Neuronal stem cell (in vitro differentiated cells): ENCODE measurements around the gene ATP5F1E.

Source experiments
- DNase-seq: peaks from one replicate; pipeline ENCODE4 v3.0.0-alpha.2; 2013; ENCODE audit warnings: low spot score
- H2AFZ ChIP-seq: one replicate; pipeline ENCODE4 v1.6.1; 2013; ENCODE audit warnings: mild to moderate bottlenecking, low read length, inconsistent platforms
- H2AK5ac ChIP-seq: 2 replicates; pipeline ENCODE4 v1.6.1; 2013; ENCODE audit warnings: low read depth, mild to moderate bottlenecking, inconsistent platforms, low read length, moderate library complexity, mixed read lengths
- H2BK120ac ChIP-seq: 2 replicates; pipeline ENCODE4 v1.6.1; 2013; ENCODE audit warnings: low read depth, mild to moderate bottlenecking, inconsistent platforms, low read length, moderate library complexity, mixed read lengths
- H2BK12ac ChIP-seq: one replicate; pipeline ENCODE4 v1.6.1; 2013; ENCODE audit warnings: low read length, inconsistent platforms
- H2BK15ac ChIP-seq: 2 replicates; pipeline ENCODE4 v1.6.1; 2013; ENCODE audit warnings: mild to moderate bottlenecking, low read length, inconsistent platforms, mixed read lengths
- H2BK5ac ChIP-seq: one replicate; pipeline ENCODE4 v1.6.1; 2013; ENCODE audit warnings: inconsistent platforms, mild to moderate bottlenecking, low read length, moderate library complexity
- H3K14ac ChIP-seq: one replicate; pipeline ENCODE4 v1.6.1; 2013; ENCODE audit warnings: low read length, inconsistent platforms
- H3K18ac ChIP-seq: 2 replicates; pipeline ENCODE4 v1.6.1; 2013; ENCODE audit warnings: low read length, inconsistent platforms
- H3K23ac ChIP-seq: 2 replicates; pipeline ENCODE4 v1.6.1; 2013; ENCODE audit warnings: low read depth, mild to moderate bottlenecking, mixed read lengths, low read length, inconsistent platforms; ENCODE audit not compliant: poor library complexity
- H3K27ac ChIP-seq: replicated peaks from 3 replicates; pipeline ENCODE4 v1.5.1; 2013; ENCODE audit warnings: low read length, inconsistent platforms
- H3K27me3 ChIP-seq, 3 experiments: 2 replicates each; pipeline ENCODE4 v1.6.1; 2013; ENCODE audit warnings: low read length in 3 of 3, mild to moderate bottlenecking in 2 of 3, inconsistent platforms in 1 of 3, low read depth in 1 of 3, mixed read lengths in 1 of 3, moderate library complexity in 1 of 3; ENCODE audit not compliant: control insufficient read depth in 3 of 3, insufficient read depth in 3 of 3
- H3K36me3 ChIP-seq, 2 donors: replicated peaks in 1 of 2; 2 replicates each; pipeline ENCODE4 v1.6.1; 2013; ENCODE audit warnings: low read length in 2 of 2; ENCODE audit not compliant: control insufficient read depth in 2 of 2, insufficient read depth in 2 of 2
- H3K4ac ChIP-seq: 2 replicates; pipeline ENCODE4 v1.6.1; 2013; ENCODE audit warnings: inconsistent platforms, mild to moderate bottlenecking, low read length, moderate library complexity
- H3K4me1 ChIP-seq, 2 donors: 1 replicate in 1 of 2; 2 replicates in 1 of 2; pipeline ENCODE4 v1.6.1; 2013; ENCODE audit warnings: low read length in 2 of 2, low read depth in 1 of 2; ENCODE audit not compliant: control insufficient read depth in 2 of 2, insufficient read depth in 1 of 2
- H3K4me2 ChIP-seq: one replicate; pipeline ENCODE4 v1.6.1; 2013; ENCODE audit warnings: mild to moderate bottlenecking, low read length, inconsistent platforms; ENCODE audit not compliant: insufficient read depth, poor library complexity, severe bottlenecking
- H3K4me3 ChIP-seq, 2 donors: 2 replicates each; pipeline ENCODE4 v1.5.1; 2013; ENCODE audit warnings: low read length in 2 of 2, mild to moderate bottlenecking in 2 of 2, inconsistent platforms in 1 of 2, moderate library complexity in 1 of 2
- H3K79me1 ChIP-seq: one replicate; pipeline ENCODE4 v1.6.1; 2013; ENCODE audit warnings: low read depth, mild to moderate bottlenecking, inconsistent platforms, low read length, moderate library complexity
- H3K9ac ChIP-seq: one replicate; pipeline ENCODE4 v1.6.1; 2013; ENCODE audit warnings: mild to moderate bottlenecking, low read depth, low read length, inconsistent platforms; ENCODE audit not compliant: poor library complexity
- H3K9me3 ChIP-seq, 2 donors: replicated peaks in 1 of 2; 2 replicates each; pipeline versions ENCODE3 to v1.6.1; 2013; ENCODE audit warnings: low read length in 2 of 2, mild to moderate bottlenecking in 2 of 2, inconsistent platforms in 1 of 2, low read depth in 1 of 2, mixed read lengths in 1 of 2, moderate library complexity in 1 of 2; ENCODE audit not compliant: control insufficient read depth in 2 of 2, insufficient read depth in 1 of 2
- H4K8ac ChIP-seq: one replicate; pipeline ENCODE4 v1.6.1; 2013; ENCODE audit warnings: low read depth, mild to moderate bottlenecking, inconsistent platforms, low read length, moderate library complexity
- H4K91ac ChIP-seq: one replicate; pipeline ENCODE4 v1.6.1; 2013; ENCODE audit warnings: low read length, low read depth, mild to moderate bottlenecking, inconsistent platforms; ENCODE audit not compliant: poor library complexity
- WGBS, 2 donors: extraction: QIAGEN DNeasy Blood & Tissue Kit; methylation state at CpG; one replicate each; pipeline ENCODE4 v1.1.7; 2013; ENCODE audit warnings: missing lambda C conversion rate in 2 of 2, mixed read lengths in 1 of 2; ENCODE audit not compliant: insufficient read length in 2 of 2, insufficient replicate concordance in 1 of 2; ENCODE audit errors: extremely low coverage in 2 of 2; 5-methylcytosine and 5-hydroxymethylcytosine counted together

The ATP5F1E gene

DNA sequence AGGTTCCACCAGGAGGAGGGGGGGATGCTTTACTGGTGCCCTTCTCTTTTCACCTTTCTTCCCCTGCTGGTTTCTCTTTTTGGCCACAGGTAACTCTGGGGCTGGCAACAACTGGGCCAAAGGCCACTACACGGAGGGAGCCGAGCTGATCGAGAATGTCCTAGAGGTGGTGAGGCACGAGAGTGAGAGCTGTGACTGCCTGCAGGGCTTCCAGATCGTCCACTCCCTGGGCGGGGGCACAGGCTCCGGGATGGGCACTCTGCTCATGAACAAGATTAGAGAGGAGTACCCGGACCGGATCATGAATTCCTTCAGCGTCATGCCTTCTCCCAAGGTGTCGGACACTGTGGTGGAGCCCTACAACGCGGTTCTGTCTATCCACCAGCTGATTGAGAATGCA, 8.5 kb downstream of the ATP5F1E start:
- no peak overlapping the region for H2AFZ ChIP-seq
- no peak overlapping the region for H3K4me2 ChIP-seq
- peaks cover 0 to 30% of the 10 kb centered on the region in 2 donors for H3K4me1 ChIP-seq
- no peak overlapping the region for H3K23ac ChIP-seq
- no peak overlapping the region for H3K4me3 ChIP-seq
- no peaks in the 10 kb centered on the region for H3K9me3 ChIP-seq
- H3K79me1 ChIP-seq: peaks cover 6% of the 10 kb centered on the region
- H3K27ac ChIP-seq: no peak overlapping the region
- DNase-seq: no peak
- peaks cover 22 to 62% of the 10 kb centered on the region in 2 donors for H3K36me3 ChIP-seq
- H2BK12ac ChIP-seq: no peak overlapping the region
- no peak overlapping the region for H2BK15ac ChIP-seq
- H3K18ac ChIP-seq: no peak overlapping the region
- no peak overlapping the region for H2BK120ac ChIP-seq
- no peak overlapping the region for H3K14ac ChIP-seq
- H3K27me3 ChIP-seq: no peaks in the 10 kb centered on the region
- no peak overlapping the region for H3K4ac ChIP-seq
- H4K91ac ChIP-seq: no peak overlapping the region
- H2BK5ac ChIP-seq: no peak overlapping the region
- no peak overlapping the region for H2AK5ac ChIP-seq
- no peak overlapping the region for H4K8ac ChIP-seq
- H3K9ac ChIP-seq: no peak overlapping the region
- no CpG with 5 or more reads among the region's 13 CpGs for WGBS, 2 donors

DNA sequence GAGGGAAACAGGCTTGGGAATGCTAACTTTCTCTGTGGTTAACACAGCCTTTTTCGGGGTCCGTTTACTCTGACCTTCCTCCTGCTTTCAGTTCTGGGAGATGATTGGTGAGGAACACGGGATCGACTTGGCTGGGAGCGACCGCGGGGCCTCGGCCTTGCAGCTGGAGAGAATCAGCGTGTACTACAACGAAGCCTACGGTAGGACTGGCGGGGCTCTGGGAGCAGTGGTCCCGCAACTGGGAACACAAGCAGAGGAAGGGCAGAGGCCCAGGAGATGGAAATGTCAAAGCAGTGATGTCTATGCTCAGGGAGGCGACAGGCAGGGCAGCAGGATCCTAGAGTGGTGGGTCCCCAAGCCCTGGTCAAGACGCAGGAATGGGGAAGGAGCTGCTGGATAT, 9.4 kb downstream of the ATP5F1E start:
- H3K27me3 ChIP-seq: no peaks in the 10 kb centered on the region
- no peak overlapping the region for H4K8ac ChIP-seq
- H2BK120ac ChIP-seq: no peak overlapping the region
- H3K14ac ChIP-seq: no peak overlapping the region
- no peaks in the 10 kb centered on the region for H3K9me3 ChIP-seq
- H3K36me3 ChIP-seq: peaks cover 22 to 54% of the 10 kb centered on the region in 2 donors
- no peak overlapping the region for H3K27ac ChIP-seq
- no peak overlapping the region for H2BK5ac ChIP-seq
- H2AFZ ChIP-seq: no peak overlapping the region
- no peak overlapping the region for H3K9ac ChIP-seq
- no peak overlapping the region for H3K4me3 ChIP-seq
- H3K18ac ChIP-seq: no peak overlapping the region
- no peak overlapping the region for H2AK5ac ChIP-seq
- no peak overlapping the region for H3K23ac ChIP-seq
- DNase-seq: no peak
- H3K4me1 ChIP-seq: peaks cover 0 to 21% of the 10 kb centered on the region in 2 donors
- H4K91ac ChIP-seq: no peak overlapping the region
- no peak overlapping the region for H2BK15ac ChIP-seq
- H3K79me1 ChIP-seq: peaks cover 6% of the 10 kb centered on the region
- no CpG with 5 or more reads among the region's 15 CpGs for WGBS, 2 donors
- H3K4ac ChIP-seq: no peak overlapping the region
- H2BK12ac ChIP-seq: no peak overlapping the region
- H3K4me2 ChIP-seq: no peak overlapping the region

DNA sequence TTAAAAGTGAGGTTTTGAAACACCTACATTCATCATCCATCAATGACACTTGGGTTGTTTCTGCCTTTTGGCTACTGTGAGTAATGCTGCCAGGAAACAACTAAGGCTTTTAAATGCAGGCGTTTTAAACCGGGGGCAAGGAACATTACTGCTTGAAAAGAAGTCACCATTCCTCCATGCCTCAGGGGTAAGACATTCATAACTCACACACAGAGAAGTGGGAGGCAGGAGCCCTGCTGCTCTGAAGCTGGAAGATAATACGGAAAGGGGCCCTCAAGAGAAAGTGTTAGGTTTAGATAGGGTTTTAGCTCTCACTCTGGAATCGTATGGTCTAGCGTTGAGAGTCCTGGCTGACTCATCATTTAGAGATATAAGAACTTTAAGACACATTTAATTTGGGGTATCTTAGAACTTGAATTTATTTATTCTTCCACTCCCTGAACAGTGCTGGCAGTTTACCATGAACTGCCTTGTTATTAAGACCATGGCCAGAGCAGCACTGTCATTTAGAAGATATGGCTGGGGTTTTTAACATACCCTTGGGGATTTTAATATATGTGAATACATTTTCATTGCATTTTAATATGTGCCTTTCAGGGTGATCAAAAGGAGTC, 11.1 kb downstream of the ATP5F1E start:
- no peaks in the 10 kb centered on the region for H3K27me3 ChIP-seq
- no peak overlapping the region for H3K23ac ChIP-seq
- H3K4ac ChIP-seq: no peak overlapping the region
- H2AFZ ChIP-seq: no peak overlapping the region
- H3K9ac ChIP-seq: no peak overlapping the region
- H3K4me3 ChIP-seq: no peak overlapping the region
- no peak overlapping the region for H3K14ac ChIP-seq
- H3K36me3 ChIP-seq: peaks cover 16 to 37% of the 10 kb centered on the region in 2 donors
- H3K9me3 ChIP-seq: no peaks in the 10 kb centered on the region
- no peak overlapping the region for H4K8ac ChIP-seq
- H3K27ac ChIP-seq: no peak overlapping the region
- no peak overlapping the region for H3K4me2 ChIP-seq
- no peak overlapping the region for H3K18ac ChIP-seq
- peaks cover 6% of the 10 kb centered on the region for H3K79me1 ChIP-seq
- no peak overlapping the region for H2BK15ac ChIP-seq
- H2BK5ac ChIP-seq: no peak overlapping the region
- H2BK120ac ChIP-seq: no peak overlapping the region
- H4K91ac ChIP-seq: no peak overlapping the region
- no CpG with 5 or more reads among the region's 5 CpGs for WGBS, 2 donors
- no peak for DNase-seq
- peaks cover 0 to 10% of the 10 kb centered on the region in 2 donors for H3K4me1 ChIP-seq
- no peak overlapping the region for H2BK12ac ChIP-seq
- H2AK5ac ChIP-seq: no peak overlapping the region

DNA sequence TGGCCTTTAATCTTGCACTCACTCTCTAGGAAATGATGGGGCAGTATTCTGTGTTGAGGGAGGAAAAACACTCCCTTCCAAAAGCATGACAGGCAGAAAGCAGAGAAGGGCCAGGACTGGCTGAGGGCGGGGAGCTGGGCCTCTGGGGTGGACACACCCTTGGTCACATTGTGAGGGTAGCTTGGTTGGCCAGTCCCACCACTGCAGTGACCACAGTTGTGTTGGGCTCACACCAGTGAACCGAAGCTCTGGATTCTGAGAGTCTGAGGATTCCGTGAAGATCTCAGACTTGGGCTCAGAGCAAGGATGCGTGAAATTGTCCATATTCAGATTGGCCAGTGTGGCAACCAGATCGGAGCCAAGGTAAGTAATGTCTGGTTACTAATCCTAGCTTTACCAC, 12.9 kb downstream of the ATP5F1E start, which contains the start of gene TUBB1:
TUBB1 (plus strand) TSS at position 213 of the 400 bp plus-strand sequence; CDS start at position 307, 94 bp downstream.
- WGBS, 2 donors: no CpG with 5 or more reads among the region's 5 CpGs
- H3K4ac ChIP-seq: no peak within 1 kb of the TSS

More for the DNA sequence above, 12.9 kb downstream of the ATP5F1E start, which contains the start of gene TUBB1:
- no peak within 1 kb of the TSS for H3K4me3 ChIP-seq
- H3K79me1 ChIP-seq: peaks cover 6% of the 10 kb centered on the region
- H3K36me3 ChIP-seq: peaks cover 9 to 21% of the 10 kb centered on the region in 2 donors
- H4K91ac ChIP-seq: no peak within 1 kb of the TSS
- no peak within 1 kb of the TSS for H2AFZ ChIP-seq
- peak within 1 kb of the TSS; percentile 56 for H3K9ac ChIP-seq
- no peak within 1 kb of the TSS for H2BK12ac ChIP-seq
- H3K4me2 ChIP-seq: no peak within 1 kb of the TSS
- H2BK5ac ChIP-seq: no peak within 1 kb of the TSS
- no peak within 1 kb of the TSS for H2BK15ac ChIP-seq
- H2AK5ac ChIP-seq: peak within 1 kb of the TSS; percentile 77
- H3K23ac ChIP-seq: peak within 1 kb of the TSS; percentile 25
- no peaks in the 10 kb centered on the region for H3K9me3 ChIP-seq
- H3K27me3 ChIP-seq: no peaks in the 10 kb centered on the region
- H3K27ac ChIP-seq: no peak within 1 kb of the TSS
- DNase-seq: no peak
- H2BK120ac ChIP-seq: peak within 1 kb of the TSS; percentile 30
- no peak within 1 kb of the TSS for H3K18ac ChIP-seq
- H3K4me1 ChIP-seq: no peaks in the 10 kb centered on the region
- no peak within 1 kb of the TSS for H4K8ac ChIP-seq
- H3K14ac ChIP-seq: no peak within 1 kb of the TSS
